HT1080 (cell line): ENCODE data around the gene TACC3. TPM values are rescaled to one million over a fixed set of nuclear protein-coding genes. Genes with fewer than 3 reads are reported as not detected.

Experiments
- DNase-seq: peaks from one replicate; pipeline ENCODE4 v3.0.0-alpha.2; 2015; ENCODE audit warnings: low read depth
- polyA plus RNA-seq, 2 experiments: library from polyadenylated mRNA; depleted of rRNA; stranded (reverse); fragments of >200 nt; gene quantifications; 2 replicates each; pipeline ENCODE4 v1.2.3, GENCODE V29; 2015
- total RNA-seq: library from RNA; depleted of rRNA; stranded (reverse); fragments of >200 nt; shearing (Covaris generic); gene quantifications from 2 replicates; pipeline ENCODE4 v1.2.3, GENCODE V29; 2014; rRNA removed

Gene TACC3
- total RNA-seq = 51.0 and 77.7 TPM in 2 replicates
- polyA plus RNA-seq (2015; cell fraction: cytosol; rRNA removed) = 86.4 and 96.4 TPM in 2 replicates
- polyA plus RNA-seq (2015; cell fraction: nucleus; rRNA removed) = 184 and 187 TPM in 2 replicates

DNA sequence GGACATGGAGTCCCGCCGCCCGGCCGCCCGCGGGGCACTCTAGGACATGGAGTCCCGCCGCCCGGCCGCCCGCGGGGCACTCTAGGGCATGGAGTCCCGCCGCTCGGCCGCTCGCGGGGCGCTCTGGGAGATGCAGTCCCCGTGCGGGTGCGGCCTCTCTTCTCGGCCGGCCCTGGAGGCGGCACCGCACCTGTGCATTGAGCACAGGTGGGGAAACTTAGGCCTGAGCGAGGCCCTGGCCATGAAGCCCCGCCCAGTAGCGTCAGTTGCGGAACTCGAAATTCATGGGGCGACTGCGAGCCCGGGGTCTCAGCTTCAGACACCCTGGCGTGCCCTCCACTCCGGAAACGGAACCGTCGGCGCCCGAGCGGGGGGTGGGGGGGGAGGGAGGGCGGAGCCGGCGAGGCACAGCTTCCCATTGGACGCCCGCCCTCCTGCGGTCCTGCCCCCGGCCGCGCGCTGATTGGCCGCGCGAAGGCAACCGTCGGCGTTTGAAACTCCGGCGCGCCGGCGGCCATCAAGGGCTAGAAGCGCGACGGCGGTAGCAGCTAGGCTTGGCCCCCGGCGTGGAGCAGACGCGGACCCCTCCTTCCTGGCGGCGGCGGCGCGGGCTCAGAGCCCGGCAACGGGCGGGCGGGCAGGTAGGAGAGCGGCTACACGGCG, at the start of gene TACC3, which contains the start of gene TMEM129:
Gene TACC3, plus strand, starts transcription at position 519 of the 663 bp plus-strand sequence. CDS start 1,901 bp downstream, outside the sequence.
Gene TMEM129, minus strand, starts transcription at position 321 of the 663 bp plus-strand sequence. CDS start 486 bp downstream, outside the sequence.
- peak; percentile 88 for DNase-seq

DNA sequence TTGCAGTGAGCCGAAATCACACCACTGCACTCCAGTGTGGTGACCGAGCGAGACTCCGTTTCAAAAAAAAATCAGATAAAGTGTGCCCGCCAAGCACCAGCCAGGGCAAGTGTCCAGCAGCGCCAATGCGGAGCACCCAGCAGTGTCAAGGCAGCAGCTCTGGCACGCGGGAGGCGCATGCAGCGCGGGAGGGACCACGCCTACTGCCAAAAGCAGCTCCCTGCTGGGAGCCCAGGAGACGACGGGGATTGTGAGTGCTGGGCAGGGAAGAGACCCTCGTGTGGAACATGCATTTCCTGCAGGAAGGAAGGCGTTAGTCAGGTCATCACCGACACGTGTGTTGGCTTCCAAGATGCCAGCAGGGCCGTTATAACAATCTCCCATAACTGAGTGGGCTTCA, 47.6 kb upstream of the TACC3 start:
- DNase-seq = no peak

DNA sequence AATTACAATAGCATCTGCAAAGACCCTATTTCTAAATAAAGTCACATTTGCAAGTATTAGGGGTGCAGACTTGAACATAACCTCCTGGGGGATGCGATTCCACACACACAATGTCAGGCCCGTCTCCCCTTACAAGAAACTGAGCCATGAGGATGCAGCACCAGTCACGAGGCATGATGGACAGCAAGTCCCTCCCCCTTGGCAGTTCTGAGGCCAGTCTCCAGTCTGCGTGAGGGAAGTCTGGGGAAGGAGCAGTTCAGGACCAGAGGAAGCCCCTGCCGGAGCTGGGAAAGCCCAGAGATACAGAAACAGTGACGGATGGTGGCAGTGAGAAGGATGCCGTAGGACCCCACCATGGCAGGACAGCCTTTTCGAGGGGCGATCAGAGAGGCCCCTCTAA, 46.6 kb upstream of the TACC3 start:
- no peak for DNase-seq

DNA sequence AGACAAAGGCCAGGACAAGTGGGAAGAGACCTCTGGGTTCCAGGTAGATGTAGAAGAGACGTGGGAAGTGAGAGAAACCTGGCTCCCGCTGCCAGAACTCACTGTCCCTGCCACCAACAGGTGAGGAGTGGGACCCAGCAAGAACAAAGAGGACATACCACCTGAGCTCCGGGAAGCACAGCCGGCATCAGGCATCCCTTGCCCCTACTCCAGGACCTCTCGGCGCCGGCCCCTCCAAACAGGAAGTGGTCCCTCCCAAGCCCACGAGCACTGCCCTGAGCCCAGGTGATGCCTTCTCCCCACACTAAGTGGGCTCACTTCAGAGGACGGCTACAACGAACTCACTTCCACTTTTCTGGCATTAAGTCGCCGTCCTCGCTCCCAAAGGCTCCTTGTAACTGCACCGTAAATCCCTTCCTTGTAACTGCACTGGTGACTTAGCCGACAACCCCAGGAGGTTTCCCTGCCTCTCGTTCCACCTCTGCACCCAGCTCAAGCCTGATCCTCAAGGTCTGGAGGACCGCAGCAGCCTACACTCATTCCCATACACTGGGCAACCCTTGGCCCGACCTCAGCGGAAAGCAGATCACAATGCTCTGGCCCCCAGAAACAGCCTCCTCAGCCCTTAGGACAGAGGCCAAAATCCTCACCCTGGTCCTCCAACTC, 46.1 kb upstream of the TACC3 start:
- DNase-seq = no peak

DNA sequence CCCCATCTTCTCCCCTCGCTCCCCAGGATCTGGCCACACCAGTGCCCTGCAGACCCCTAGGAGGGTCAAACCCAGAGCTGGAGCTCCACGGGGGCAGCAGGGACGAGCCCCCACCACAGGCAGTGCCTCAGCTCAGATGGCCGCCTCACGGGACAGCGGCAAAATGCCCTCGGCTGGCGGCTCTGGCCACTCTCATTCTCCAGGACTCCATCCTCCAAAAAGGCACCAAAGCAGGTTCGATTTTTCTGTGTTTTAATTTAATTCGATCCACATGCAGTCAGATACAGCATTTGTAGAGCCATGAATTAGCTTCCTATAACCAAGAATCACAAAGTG, 45.6 kb upstream of the TACC3 start:
- no peak for DNase-seq

DNA sequence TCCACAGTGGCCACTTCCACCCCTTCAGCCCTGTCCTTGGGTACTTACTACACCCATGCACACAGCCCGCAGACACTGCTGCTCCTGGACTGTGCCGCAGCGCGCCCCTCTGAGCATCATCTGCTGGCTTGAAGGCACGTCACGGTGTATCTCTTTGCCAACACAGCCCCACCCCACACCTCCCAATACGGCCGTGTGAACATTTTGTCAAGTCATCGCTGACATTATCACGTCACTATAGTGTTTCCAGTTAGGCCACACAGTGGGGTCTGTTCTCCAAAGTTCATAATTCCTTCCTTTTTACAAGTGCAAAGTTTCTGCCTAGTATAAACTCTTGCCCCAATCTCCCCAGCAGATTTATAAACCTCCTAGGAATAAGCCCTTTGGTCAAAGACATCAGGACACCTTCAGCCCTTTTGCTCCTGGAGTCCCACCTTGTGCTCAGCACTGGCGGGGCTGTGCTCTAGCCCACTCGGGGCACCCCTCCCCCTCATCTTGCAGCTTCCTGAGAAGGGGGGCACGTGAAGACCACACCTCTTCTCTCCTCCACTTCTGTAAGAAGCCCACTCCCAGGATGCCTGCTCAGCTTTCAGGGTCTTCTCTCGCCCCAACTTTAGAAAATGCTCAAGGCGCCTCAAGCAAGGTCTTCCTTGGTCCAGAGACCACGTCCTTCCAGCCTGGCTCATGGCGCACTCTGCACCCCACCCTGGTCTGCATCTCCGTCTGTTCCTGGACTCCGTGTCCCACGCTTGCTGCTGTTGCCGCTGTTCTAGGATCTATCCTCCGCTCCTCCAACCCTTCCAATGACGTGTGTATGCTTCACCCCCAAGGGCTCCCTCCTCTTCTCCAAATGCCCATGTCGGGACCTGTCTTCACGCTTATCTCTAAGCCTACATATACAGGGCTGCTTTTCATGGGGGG, 44.5 kb upstream of the TACC3 start:
- no peak for DNase-seq

DNA sequence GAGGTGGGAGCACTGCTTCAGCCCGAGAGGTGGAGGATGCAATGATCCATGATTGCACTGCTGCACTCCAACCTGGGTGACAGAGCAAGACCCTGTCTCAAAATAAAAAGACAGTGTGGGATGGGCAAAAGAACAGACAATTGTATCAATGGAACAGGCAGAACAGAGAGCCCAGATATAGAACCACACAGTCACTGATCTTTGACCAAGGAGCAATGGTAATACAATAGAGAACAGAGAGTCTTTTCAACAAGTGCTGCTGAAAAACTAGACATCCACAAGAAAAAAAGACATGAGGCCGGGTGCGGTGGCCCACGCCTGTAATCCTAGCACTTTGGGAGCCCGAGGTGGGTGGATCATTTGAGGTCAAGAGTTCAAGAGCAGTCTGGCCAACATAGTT, 43.1 kb upstream of the TACC3 start:
- DNase-seq = no peak

DNA sequence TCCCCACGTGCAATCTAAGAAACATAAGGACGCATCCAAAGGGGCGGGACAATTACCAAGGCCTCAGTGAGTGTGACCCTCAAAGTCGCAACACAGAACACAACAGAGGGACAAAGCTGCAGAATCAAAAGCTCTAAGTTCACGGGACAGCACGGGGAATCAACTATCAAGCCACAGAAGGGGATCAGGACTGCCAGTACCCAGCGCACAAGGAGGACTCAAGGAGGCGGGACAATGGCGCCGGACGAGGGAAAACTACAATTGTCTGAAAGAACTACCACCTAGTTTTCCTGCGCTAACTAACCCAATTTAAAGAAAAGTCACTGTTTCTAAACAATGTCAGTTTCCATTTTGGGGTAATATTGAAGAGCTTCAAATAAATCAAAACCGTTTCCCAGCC, 38.5 kb upstream of the TACC3 start:
- no peak for DNase-seq

DNA sequence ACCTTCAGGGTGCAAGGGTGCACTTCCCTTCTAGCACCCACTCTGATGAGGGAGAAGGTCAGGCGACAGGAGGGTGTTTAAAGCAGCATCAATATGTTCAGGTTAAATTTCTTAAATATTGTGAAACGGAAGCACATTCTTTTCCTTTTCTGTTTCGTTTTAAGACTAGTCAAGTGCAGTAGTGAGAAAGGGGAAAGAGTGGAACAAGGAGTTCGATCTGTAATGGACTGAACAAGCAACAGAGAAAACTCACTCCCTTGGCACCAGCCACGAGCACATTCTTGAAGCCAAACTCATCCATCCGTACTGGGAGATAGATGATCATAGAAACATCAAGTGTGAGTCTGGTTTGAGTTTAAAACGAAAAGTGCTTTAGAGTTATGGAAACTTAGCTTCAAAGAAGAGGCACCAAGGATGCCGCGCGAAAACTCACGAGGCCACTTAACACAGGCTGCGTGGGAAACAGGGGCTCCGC, 38.0 kb upstream of the TACC3 start:
- peak; percentile 37 for DNase-seq

DNA sequence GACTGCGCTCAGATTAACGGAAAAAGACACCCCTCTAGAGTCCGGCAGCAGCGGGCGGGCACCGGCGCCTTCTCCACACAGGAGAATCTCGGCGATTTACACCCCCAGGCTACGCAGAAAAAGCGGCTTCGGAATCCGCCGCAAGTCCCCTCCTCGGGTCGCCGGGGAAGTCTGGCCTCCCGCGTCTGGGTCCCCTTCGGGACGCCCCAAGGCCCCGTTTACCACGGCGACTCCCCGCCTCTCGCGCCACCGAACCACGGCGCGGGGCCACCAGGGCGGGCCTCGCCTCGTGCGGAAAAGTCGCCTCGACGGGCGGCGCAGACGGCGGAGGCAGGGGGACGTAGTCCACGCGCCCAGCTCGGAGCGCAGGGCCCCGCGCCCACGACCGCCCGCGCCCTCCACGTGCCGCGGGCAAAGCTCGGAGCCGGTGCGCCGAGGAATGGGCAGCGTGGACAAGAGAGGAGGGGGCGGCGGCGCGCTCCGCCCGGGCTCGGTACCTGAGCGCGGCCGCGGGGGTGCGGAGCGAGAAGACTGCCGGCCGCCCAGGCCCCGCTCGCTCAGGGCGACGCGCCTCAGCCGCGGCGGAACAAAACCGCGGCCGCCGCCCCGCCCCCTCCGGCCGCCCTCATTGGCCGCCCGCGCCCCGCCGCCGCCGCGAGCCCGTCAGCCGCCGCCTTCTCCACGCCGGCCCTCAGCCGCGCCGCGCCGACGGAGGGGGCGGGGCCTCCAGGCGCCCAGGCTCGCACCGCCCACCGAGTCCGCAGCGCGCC, 37.4 kb upstream of the TACC3 start, which contains the start of gene FAM53A:
Gene FAM53A, minus strand, starts transcription at position 578 of the 770 bp plus-strand sequence. CDS start 15,572 bp downstream, outside the sequence.
- no peak for DNase-seq

DNA sequence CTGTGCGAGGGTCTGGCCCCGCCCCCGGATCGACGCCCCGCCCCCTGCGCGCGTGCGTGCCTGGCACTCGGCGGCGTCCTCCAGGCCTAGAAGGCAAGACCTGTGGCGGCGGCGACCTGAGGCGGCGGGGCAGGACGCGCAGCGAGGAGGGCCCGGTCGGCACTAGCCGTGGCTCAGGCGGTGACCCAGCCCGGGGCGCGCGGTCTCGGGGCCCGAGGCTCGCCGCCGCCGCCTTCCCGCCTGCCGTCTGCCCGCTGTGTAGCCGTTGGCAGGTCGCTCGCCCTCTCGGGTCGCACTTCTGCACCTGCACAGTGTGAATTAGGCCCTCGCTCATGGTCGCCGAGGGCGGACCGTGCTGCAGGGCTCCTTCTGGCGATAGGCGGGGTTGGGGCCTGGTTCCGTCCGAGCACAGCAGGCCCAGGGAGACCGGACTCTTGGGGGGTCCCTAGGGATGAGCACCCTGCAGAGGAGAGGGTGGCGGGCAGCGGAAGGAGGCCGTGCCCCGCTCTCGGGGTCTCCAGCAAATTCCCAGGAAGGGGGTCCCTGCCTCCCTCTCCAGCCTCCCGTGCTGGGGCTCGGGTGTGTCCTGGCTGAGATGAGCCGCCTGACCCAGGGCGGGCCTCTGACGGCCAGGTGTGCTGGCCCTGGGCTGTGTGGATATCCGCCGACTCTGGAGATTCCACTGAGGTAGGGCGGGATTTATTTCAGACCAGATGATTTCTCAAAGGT, 36.7 kb upstream of the TACC3 start:
- no peak for DNase-seq

DNA sequence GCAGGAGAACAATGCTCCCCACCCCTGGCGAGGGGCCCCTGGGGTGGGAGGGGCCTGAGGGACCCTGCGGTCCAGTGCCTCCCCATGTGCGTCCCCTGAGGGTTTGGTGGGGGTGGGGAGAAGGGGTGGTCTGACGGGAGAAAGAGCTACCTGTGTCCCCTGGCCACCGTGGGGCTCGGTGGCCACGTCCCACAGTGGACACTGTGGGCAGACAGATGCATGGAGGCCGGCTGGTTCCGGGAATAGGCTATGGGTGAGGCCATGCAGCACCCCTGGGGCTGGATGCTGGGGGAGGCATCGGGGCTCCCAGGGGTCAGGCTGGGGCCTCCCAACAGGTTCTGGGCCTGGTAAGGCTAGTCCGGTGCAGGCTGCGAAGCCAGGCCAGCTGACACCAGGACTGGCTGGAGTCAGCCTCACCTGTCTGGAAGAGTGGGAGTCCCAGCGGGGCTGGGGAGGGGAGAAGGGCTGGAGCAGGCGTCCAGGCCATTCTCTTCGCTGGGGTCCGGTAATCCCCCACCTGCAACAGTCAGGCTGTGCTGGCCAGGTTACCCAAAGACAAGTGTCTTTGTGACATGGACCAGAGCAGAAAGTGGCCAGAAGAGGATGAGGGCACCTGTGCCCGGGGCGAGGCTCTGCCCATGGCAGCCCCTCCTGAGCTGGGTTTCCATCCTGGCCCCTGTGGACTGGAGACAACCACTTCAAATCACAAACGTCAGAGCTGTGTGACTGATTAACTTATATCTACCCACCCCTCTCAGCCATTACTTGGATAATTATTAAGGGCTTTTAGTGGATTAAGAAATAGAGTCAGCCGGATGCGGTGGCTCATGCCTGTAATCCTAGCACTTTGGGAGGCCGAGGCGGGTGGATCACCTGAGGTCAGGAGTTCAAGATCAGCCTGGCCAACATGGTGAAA, 35.8 kb upstream of the TACC3 start:
- no peak for DNase-seq

DNA sequence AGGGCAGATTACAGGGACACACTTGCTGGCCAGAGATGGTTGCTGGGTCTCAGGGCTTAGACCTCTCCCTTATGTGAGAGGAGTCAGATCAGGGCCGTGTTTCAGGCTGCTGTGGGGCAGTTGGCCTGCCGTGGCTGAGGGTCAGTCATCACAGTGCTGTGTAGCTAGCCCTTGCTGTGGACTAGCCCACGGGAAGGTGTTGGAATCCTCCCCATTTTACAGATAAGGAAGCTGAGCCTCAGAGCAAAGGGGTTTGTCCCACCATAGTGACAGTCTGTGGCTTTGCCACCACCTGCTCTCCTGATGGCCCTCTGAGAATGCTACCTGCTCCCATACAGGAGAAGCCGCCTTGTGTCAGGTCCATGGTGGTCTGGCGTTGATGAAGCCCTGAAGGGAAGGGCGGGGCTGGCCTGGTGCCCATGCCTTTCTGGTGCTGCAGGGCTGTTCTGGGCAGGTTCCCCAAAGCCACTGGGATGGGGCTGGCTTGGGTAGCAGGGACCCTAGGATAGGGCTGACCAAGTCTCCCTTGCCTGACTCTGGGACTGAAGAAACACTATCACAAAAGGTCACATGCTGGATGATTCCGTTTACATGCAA, 34.8 kb upstream of the TACC3 start:
- DNase-seq = no peak

DNA sequence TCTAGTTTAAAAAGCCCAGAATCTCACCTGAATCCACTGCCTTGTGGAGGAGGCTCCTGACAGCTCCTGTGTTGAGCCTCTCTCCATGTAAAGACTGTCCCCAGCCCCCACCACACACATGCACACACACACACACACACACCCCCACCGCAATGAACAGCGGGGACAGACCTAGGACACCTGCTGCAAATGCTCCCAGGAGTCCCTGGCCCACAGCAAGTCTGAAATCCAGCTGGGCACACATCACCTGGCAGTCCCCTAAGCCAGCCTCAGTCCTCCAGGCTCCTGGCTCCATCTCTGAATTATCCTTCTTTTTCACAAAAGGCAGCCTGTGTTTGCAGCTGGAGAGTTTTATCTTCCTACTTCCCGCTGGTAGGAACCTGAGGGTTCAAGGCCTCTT, 30.6 kb upstream of the TACC3 start:
- no peak for DNase-seq

DNA sequence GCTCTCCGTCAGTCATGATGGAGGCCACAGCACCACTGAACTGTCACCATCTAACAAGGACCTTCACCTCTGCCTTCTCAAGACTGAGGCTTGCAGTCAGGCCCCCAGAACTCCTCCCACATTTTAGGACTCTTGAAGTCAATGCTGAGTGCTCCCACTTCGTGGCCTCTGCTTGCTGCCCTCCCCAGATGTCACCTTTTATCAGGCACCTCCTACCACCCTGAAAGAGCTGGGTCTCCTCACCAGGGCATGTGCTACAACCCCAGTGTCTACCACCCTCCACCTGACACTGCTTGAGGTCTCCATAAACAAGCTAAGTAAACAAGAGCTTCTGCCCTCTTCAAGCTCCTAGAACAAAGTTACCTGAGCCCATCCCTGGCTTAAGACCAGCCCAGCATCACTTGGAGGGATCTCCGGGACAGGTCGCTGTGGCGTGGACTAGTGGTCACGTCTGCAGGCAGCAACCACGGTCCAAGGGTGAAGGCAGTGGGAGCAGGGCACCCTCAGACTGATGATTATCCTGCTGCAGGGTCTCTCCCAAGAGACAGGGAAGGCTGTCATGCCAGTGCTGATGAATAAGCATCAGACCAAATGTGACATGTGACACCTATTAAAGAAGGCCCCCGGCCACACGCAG, 29.5 kb upstream of the TACC3 start:
- DNase-seq = no peak

DNA sequence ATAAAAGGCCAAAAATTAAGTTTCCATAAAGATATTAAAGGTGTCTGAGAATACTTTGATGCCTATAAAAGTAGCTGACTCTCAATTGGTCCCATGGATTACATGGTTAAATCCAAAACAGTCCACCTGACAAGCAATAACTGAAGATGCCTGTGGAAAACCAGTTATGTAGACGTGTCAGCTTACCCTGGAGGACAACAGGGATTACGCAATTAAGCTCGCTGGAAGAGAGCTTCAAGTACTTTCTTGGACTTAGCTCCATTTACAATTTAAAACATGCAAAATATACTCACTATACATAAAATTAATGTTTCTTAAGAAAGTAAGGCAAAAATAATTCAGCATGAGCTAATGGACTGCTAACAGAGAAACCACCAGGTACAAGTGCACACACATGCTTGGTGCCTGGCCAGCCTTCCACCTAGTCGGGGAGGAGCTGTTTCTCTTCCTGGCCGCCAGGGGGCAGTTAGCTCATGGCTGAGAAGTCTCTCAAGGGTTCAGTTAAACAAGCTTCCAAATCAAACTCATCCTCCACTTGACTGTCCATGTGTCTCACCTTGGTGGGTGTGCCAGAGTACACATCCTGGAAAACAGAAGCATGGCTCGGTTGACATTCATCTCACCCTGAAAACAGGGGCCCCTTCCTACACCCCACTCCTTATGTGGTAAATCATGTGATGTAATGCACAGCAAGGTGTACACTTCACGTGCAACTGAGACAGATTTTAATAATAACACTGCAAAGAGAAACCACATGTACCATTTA, 28.0 kb upstream of the TACC3 start:
- peak; percentile 58 for DNase-seq

DNA sequence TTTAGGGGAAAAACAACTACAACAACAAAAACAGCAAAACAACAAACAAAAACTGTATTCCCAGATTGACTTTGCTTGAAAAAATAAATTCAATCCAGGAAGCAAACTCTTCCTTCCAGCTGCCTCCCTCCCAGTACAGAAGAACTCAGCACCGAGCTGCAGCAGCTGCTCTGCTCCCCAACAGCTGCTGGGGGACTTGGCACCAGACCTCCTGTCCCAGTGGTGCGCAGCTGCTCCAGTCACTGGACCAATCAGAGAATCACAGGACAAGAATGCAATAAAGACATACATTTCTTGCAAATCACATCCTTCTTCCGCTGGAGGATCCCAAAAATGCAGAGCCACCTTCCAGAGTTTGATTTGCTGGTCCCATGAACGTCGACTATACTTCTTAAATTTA, 25.4 kb upstream of the TACC3 start:
- DNase-seq = no peak
